ENCODE measurements around the gene RANBP3.
"Not testable (repeated sequence)": the region's sequence is repeated elsewhere in the genome, so short reads cannot be mapped to it uniquely, and the experiment has no call there.

The RANBP3 gene

GRCh38 chr19:5963855-5964254 lies 14.1 kb downstream of the RANBP3 start:
- DNase-seq, result no peak

- DNase-seq, result not testable (repeated sequence)
Measured at GRCh38 chr19:5963259-5963658, 14.7 kb downstream of the RANBP3 start.

GRCh38 chr19:5961969-5962945 lies 15.7 kb downstream of the RANBP3 start:
- peak; percentile 80 for DNase-seq

- DNase-seq, result not testable (repeated sequence)
Measured at GRCh38 chr19:5961641-5961968, 16.3 kb downstream of the RANBP3 start.

- no peak for DNase-seq
Measured at GRCh38 chr19:5960005-5961001, 17.6 kb downstream of the RANBP3 start.

GRCh38 chr19:5959260-5960004 lies 18.5 kb downstream of the RANBP3 start:
- no peak for DNase-seq

- DNase-seq, result no peak
Measured at GRCh38 chr19:5958851-5959122, 19.2 kb downstream of the RANBP3 start.

GRCh38 chr19:5958074-5958850 lies 19.7 kb downstream of the RANBP3 start:
- no peak for DNase-seq

GRCh38 chr19:5957170-5957569 lies 20.8 kb downstream of the RANBP3 start:
- no peak for DNase-seq

- DNase-seq, result no peak
Measured at GRCh38 chr19:5956728-5957127, 21.2 kb downstream of the RANBP3 start.

GRCh38 chr19:5956323-5956722 lies 21.6 kb downstream of the RANBP3 start:
- DNase-seq, result no peak

- no peak for DNase-seq
Measured at GRCh38 chr19:5955636-5955935, 22.4 kb downstream of the RANBP3 start.

- no peak for DNase-seq
Measured at GRCh38 chr19:5954293-5954692, 23.6 kb downstream of the RANBP3 start.

GRCh38 chr19:5953680-5954213 lies 24.2 kb downstream of the RANBP3 start:
- DNase-seq, result no peak

GRCh38 chr19:5953030-5953589 lies 24.8 kb downstream of the RANBP3 start:
- no peak for DNase-seq

GRCh38 chr19:5952193-5953029 lies 25.5 kb downstream of the RANBP3 start:
- DNase-seq, result no peak

- DNase-seq, result peak; percentile 16
Measured at GRCh38 chr19:5951338-5951861, 26.5 kb downstream of the RANBP3 start.

GRCh38 chr19:5950741-5951140 lies 27.2 kb downstream of the RANBP3 start:
- no peak for DNase-seq

- no peak for DNase-seq
Measured at GRCh38 chr19:5949792-5950305, 28.1 kb downstream of the RANBP3 start.
